B cell (primary cell): Measurements from ENCODE around the gene PGPEP1.

Source experiments
- EZH2 ChIP-seq: IDR thresholded peaks from 2 replicates; pipeline ENCODE4 v1.6.1; 2012; ENCODE audit warnings: borderline replicate concordance, low read depth, mild to moderate bottlenecking, moderate library complexity, low read length; ENCODE audit not compliant: insufficient read depth, poor library complexity, severe bottlenecking
- TF ChIP-seq, protein P1 (sequence below): fragments of 200-600 bp; IDR thresholded peaks from one replicate; pipeline ENCODE4 v1.8.0; 2022; ENCODE audit warnings: antibody characterized with exemption, mild to moderate bottlenecking

DNA sequence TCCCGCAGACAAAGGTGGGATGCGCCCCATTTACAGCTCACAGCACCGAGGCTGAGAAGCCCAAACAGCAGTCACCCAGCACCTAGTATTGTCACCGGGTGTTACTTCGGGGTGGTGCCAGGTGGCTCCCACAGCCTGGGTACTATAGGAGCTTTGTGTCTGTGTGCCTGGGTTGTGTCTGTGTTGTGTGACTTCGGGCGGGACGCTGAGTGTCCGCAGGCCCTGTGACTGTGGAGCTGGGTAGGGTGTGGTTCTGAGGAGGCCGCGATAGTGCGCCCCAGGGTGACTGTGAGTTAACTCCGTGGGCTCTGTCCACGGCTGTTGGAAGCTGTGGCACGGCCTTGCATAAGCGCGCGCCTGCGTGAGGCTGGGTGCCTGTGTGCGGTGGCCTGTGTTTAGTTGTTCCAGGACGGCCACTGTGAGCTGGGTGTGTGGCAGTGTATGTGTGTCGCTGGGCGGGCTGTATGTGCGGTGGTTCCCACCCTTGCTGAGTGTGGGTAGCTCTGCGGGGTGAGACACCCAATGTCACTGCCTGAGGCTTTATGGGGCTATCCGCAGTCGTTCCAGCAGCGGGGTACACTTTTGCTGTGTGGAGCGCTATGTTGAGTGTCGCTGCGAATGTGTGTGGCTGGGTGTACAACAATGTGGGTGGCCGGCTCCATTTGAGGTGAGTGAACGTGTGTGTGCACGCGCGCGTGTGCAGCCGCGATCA lies 78.2 kb downstream of the PGPEP1 start:
- TF ChIP-seq, protein P1, sequence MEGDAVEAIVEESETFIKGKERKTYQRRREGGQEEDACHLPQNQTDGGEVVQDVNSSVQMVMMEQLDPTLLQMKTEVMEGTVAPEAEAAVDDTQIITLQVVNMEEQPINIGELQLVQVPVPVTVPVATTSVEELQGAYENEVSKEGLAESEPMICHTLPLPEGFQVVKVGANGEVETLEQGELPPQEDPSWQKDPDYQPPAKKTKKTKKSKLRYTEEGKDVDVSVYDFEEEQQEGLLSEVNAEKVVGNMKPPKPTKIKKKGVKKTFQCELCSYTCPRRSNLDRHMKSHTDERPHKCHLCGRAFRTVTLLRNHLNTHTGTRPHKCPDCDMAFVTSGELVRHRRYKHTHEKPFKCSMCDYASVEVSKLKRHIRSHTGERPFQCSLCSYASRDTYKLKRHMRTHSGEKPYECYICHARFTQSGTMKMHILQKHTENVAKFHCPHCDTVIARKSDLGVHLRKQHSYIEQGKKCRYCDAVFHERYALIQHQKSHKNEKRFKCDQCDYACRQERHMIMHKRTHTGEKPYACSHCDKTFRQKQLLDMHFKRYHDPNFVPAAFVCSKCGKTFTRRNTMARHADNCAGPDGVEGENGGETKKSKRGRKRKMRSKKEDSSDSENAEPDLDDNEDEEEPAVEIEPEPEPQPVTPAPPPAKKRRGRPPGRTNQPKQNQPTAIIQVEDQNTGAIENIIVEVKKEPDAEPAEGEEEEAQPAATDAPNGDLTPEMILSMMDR: no peak
- TF ChIP-seq EZH2: no peak
